NCI-H2171 (cell line): ENCODE measurements around the gene VTI1A.

Experiments used
- DNase-seq: peaks from one replicate; lab custom pipeline; 2025; lab: John Stamatoyannopoulos, UW

The VTI1A gene

DNA sequence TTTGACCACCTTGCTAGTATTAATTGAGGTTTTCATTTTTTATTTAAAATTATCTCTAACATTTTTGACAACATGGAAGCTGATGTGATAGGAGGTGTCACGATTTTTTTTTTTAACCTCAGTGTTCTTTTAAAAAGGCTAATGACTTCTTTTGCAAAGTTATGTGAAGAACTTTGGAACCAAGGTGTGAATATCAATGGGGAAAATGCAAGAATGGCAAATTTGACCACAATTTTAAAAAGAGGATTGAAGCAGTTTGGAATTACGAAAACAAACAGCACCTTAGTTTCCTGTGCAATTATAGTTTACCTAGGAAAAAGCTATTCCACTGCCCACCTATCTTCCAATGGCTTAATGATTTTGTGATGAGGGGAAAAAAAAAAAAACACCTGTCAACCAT, 232.4 kb downstream of the VTI1A start:
- no peak for DNase-seq

DNA sequence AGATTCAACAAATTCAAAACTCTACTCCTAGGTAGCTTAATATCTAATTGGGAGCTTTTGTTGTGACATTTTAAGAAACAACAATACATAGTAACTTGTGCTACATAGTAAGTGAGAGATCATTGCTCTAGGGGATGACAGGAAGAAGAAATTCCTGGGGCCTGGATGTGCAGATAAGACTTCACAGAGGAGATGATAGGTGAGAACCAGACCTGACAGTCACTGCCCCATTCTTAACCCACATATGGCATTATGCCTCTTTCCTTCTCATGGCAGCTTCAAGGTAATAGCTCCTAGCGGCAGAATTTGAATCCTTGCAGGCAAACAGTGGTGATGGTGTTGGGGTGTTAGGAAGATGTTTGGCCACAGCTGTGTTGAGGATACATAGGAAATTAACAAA, 233.6 kb downstream of the VTI1A start:
- no peak for DNase-seq

DNA sequence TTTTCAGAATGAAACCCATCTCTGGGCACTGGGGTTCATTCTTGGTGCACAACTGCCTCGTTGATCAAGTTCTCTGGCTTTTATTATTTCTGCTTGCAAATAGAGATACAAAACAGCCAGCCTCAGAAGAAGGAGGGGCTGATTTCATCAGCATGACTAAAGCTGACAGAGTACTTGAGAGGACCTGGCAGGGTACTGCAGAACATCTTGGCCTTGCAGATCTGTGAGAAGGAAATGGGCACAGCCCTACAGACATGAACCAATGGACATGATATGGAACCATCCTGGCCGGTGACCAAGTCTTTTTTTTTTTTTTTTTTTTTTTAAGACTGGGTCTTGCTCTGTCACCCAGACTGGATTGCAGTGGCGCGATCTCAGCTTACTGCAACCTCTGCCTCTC, 240.6 kb downstream of the VTI1A start:
- no peak for DNase-seq

DNA sequence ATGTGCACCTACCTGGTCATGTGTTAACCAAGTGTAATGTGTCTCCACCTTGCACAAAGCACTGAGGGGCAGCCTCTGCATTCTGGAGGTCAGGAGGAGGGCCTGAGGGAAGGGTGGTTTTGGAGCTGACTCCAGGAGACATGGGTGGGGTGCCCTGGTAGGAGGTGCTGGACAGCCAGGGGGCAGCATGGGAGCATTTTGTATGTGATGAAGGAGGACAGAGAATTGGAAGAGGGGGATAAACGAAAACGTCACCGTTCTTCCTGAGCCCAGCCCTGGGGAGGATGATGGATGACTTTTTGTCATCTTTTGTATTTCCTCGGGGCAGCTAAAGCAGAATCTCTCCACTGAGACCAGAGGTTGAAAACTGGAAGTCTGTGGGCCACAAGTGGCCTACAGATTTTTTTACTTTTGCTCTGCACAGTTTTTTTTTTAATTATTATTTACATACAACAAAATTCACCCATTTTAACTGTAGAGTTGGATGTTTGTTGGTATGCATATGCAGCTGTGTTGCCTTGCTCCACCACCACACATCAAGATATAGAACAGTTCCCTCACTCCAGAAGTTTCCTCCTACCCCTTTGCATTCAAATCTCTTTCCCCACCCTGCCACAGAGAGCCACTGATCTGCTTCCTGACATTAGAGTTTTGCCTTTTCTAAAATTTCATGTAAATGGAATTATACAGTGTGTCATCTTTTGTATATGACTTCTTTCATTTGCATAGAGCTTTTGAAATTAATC, 242.5 kb downstream of the VTI1A start:
- DNase-seq, result no peak

DNA sequence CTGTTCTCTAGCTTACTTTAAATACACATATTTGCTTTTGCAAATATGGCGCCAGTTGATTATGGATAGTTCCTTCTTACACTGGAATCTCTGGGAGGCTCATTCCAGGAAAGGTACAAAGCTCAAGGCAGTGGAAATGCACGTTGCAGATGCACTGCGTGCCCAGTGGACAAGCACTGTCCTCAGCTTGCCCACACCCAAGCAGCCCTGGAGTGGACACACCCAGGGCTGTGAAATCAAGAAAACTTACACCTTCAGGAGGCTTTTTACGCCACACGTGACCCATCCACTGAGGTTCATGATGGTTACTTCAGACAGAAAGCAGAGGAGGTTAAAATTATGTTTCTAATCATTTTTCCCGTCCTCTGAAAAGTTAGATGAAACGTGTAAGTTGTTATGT, 248.5 kb downstream of the VTI1A start:
- DNase-seq, result no peak

DNA sequence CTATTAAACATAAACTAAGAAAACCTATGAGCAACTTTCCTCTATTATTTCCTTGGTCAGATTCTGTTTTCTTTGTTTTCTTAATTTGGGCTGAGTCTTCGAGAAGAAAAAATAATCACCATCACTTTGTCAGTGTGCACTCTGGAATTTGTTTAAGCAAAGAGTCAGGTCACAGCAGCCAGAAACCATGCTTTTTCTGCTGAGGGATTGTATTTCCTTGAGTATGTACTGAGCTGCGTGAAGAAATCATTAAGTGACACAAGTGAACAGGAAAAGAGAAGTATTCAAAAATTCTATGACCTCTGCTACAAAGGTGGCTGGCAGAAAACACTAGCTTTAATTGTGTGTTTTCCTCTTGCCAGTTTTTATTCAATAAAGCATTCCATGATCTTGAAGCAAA, 249.6 kb downstream of the VTI1A start:
- no peak for DNase-seq

DNA sequence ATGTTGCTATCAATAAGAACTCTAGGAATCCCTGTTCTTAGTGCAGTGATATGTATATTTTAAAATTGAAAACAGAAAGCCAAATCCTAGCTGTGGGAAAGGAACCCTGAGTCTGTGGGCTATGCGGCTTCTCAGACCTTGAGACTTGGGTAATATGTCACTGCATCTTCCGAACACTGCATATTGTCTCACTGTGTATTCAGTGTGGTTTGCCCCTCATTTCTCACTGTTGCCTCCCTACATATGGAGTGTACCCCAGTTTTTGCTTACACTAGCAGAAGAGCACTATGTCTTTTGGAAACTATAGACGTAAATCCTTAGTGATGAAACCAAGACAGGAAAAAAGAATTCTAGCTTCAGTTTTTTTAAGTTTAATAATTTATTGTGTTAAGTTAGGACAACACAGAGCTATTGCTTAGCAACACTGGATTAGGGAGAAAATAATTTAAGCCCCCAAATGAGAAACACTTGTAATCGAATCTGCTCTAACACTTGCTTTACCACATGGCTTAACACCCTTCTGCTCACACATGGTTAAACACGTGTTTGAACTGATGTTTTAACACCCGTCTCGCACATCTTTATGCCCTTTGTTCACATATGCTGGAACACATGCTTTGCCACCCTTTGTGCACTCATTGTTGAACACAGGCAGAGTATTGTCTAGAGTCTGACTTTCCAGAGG, 251.3 kb downstream of the VTI1A start:
- no peak for DNase-seq

DNA sequence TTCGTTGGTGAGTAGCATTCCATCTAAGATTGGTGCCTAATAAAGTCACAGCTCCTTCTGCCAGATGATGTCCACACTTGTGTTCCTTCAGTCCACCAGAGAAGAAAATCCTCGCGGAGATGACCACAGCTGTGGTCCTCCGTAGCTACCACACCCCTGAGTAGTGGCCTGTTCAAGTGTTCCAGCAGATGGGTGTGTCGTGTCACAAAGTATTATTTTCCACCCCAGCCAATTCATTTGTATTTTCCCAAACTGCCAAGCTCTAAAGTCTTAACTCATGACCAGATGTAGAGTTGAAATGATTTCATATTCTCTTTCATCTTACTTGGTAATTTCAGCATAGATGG, 251.8 kb downstream of the VTI1A start:
- no peak for DNase-seq

DNA sequence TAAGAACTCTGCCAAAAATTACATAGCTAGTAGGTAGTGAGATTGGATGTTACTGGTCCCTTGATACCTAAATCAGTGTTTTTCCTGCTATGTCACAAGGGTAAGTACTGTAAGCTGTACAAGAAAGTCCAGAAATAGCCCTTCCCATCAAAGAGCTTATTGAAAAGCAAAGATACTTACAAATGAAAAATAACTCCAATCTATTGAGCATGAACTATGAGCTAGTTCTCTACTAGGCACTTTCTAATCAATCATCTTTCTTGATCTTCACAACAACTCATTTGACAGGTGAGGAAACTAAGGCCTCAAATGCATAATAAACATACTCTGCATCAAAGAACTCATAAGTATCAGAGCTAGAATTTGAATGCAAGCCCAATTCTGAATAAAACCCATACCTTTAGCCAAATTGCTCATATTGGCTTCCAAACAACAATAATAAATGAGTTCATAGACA, 253.2 kb downstream of the VTI1A start:
- DNase-seq, result no peak

DNA sequence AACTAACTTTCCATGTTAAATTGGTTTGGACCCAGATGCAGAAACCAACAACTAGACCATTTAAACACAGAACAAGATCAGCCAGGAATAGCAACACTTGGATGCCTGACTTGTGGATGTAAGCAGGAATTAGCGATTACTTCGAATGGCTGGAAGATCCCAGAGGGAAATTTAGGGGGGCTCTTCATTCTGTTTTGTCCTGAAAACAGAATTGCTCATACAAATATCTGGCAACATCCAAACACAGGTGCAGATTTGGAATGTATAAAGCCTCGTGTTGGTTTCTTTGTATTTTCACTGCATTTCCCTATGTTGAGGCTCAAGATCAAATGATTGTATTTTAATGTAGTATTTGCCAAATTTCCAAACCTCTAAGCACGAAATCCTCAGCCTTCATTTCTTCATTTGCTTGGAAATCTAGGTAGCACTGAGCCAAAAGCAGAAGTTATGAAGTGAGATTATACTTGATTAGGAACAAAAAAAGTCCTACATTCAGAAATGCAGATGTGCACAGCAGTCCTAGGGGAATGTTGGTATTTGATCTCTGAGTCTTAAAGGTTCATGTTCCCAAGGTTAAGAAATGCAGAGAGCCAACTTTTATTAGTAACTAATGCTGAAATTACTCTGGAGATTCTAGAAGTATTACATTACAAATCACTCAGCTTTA, 254.3 kb downstream of the VTI1A start:
- DNase-seq, result no peak

DNA sequence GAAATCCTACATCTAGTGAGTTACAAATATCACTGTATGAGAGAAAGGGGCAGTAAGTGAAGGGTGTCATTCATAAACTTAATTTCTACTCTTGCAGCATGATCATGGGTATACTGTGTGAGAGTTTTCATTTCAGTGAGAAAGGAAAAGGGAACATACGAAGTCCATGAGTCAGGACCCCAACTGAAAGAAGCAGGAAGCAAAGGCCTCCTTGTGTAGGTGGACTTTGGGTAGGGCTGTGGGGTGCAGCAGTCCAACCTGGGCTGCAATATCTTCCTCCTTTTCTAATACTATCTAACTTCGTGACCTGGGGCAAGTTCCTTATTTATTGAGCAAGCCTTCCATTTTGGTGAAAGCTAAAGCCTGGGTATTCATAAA, 254.9 kb downstream of the VTI1A start:
- DNase-seq, result no peak

DNA sequence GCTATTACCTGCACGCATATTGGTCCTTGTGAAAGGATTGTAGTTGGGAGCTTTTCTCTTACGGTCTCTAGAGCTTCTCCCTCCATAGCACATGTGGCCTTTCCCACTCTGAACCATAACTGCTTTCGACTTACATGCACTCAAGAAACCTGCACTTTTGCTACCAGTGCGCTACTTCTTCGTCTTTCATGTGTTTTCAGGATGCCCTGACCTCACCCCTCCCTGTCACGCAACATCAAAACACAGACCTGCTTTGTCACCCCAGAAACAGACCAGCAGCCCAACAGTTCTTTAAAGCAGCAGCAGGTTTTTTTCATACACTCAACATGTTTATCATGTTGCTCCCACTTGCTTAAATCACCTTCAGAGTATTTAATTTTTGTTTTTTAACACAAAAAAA, 259.6 kb downstream of the VTI1A start:
- DNase-seq, result no peak

DNA sequence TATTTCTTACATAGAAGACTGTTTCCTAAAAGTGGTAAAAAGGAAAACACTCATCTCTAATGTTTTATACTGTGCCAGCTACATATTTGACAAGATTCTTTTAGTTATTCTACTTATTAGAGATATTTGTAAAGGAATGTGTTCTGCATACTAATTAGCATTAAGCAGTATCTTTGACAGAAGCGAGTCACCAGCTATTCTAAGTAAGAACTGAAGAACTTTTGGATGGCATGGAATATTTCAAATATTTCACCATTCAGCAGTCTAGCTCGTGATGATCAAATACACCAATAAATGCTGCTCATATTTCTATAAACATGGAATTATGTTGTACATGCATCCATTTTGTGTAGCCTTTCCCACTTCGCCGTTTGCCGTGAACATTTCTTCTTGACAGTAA, 261.4 kb downstream of the VTI1A start:
- no peak for DNase-seq

DNA sequence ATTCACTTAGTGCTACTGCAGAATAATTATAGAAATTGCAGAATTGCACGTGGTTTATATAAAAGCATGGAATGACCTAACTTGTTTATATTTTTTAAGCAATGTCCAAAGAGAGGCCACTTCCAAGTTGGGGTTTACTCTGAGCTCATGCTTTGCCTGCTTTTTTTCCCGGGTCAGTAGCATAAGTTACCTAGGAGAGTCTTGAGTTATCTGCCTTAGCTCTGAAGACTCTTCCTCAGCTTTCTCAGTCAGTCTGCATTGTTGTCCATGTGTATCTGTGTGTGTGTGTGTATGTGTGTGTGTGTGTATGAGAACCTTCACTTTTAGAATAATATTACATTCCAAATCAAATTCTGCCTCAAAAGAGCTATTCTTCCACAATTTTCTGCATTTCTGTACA, 263.5 kb downstream of the VTI1A start:
- no peak for DNase-seq

DNA sequence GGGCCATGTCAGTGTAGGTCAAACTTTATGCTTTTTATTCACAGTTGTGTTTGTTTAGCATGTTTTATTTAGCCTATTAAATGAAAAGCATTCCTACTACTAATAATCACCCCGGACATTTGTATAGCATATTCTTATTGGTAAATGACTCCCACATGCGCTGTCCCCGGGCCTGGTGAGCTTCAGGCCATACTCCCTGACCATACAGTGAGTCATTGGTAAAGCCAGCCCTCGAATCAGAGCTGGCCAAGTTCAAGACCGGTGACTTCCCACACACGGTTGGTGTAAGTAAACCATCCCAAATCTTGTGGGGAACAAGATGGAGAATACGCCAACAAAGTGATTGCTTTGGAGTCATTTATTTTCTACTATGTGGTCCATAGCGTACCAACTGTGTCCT, 264.4 kb downstream of the VTI1A start:
- DNase-seq, result no peak

DNA sequence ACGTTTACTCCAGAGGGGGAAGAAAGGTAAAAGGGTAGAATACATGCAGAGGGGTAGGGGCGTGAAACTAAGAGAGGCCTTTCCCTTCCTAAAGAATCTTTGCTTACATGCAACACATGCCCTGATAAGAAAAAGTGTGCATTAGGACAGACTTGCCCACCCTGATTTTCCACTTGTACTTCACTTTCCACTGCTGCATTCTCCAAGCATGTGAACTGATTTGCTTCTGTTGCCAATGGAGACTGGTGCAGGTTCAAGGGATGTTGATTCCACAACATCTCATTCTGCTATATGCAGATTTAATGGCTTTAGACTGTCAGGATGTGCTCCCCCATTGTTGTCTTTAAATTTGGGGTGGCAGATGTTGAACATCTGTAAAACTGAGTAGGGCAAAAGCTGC, 265.5 kb downstream of the VTI1A start:
- DNase-seq, result no peak

DNA sequence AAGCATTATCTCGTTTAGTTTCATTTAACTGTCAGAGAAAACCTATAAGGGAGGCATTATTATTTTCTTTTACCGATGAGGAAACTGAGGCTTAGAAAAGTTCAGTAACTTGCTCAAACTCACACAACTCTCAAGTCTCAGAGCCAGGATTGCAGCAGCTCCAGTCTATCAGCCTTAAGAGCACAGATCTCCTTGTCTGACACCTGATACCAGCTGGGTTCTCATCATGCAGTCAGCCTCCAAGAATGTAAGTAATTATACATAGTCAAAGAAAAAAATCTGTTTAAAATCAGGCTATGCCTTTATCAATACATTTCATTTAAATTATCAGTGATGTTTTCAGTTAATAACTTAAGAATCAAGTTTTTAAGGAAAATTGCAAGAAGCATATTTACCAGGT, 266.4 kb downstream of the VTI1A start:
- DNase-seq, result no peak

DNA sequence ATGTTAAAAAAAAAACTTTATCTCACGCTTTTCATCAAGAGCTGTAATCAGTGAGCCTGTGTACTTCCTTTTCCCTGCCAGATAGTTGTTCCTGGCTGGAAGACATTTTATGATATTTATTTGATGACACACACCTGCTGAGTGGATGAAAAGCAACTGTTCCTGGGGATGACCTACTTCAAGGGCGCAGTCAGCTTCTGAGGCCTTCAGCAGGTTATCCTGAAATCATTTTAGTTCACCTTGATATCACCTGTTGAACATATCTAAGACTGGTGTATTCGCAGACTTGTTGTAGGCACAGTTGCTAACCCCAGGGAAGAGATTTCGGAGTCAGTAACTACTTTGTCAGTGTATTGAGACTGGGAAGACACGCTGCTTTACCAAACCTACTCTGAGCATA, 268.6 kb downstream of the VTI1A start:
- DNase-seq, result no peak

DNA sequence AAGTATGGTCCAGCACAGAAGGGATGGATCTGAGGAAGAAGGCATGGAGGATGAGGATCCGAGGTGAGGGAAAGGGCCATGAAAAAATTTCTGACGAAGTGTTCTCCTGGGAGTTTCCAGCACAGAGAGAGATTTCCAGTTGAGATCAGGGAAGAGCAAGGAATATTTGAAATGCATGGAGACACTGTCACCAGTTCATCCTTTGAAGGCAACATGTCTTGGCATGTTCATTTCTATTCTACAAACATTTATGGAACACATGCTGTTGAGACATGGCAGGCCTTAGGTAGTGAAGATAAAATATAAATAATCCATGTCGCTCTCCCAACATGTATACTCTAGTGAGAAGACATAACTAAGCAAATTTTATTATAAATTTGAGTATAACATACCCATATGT, 269.1 kb downstream of the VTI1A start:
- no peak for DNase-seq

DNA sequence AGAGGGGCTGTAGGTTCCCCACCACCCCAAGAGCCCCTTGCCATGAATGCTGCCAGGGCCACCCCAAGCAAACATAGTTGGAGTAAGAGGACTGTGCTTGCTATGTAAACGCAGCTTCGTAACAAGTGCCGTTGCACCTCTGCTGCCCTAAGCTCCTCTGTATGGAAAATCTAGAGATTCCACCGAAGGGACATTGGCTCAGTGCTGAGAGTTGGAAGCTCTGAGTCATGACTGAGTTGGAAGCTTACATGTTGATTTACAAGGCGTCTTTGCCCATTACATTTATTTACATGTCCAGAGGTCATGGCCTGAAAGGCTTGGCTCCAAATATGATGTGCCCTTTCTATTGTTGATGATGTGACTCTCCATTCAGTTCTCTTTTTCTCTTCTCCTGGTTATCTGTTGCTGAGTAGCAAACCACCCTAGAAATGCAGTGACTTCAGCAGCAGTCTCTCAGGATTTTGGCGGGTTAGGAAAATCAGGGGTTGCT, 270.0 kb downstream of the VTI1A start:
- no peak for DNase-seq

DNA sequence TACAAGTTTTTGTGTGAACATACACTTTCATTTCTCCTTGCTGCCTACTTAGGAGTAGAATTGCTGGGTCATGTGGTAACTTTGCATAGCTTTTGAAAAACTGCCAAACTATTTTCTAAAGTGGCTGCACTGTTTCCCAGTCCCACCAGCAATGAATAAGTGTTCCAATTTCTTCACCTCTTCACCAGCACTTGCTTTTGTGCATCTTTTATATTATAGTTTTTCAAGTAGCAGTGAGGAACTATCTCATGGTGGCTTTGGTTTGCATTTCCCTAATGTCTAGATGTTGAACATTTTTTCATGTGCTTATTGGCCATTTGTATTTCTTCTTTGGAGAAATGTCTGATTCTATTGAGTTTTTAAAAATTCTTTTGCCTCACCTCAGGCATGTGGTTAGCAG, 273.2 kb downstream of the VTI1A start:
- no peak for DNase-seq

DNA sequence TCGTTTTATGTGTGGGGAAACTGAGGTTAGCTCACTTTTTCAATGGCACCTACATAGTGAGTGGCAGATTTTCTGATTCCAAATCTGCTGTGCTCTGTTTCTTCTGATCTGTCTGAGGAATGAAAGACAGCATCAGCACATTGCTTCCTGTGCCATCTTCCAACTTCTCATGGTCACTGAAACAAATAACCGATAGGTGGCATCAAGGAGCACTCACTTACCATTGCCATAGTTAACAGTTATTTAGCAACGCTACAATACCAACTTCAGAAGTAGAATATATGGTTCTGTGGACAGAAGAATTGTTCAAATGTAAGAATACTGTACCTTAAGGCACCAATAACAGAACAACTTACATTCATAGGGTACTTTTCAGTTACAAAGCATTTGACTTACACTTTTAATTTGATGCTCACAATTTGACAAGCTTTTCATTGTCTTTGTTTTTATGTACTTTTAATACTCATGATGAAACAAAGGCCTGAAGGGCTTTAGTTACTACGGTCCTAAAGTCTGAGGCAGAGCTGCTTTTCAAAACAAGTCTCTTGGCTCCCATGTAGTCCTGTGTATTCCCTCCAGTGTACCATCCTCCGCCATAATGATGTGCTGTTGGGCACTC, 274.2 kb downstream of the VTI1A start:
- DNase-seq, result no peak

DNA sequence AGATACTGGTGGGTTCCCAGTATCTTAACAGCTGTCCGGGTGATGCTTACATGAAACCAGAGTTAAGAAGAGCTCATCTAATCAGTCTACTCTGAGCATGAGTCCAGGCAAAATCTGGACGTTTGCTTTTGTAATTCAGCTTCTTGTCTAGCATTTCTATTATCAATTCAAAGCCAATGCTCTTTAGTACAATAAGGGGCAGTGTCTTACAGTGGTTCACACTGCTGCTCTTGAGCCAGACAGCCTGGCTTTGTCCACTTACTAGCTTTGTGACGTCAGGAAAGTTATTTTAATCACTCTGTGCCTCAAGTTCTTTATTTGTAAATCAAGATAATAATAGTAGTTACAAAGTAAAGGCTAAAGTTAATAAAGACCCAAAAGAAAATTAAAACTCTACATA, 275.7 kb downstream of the VTI1A start:
- no peak for DNase-seq
